Activated CD4-positive, alpha-beta T cell treated with anti-CD3 and anti-CD28 coated beads, Interleukin-2, amount 10 ng/mL, durations not matched to agents 7 days and 5 days (primary cell): Measurements from ENCODE around the gene TSC1. TPM values are rescaled to one million over a fixed set of nuclear protein-coding genes. Genes with fewer than 3 reads are reported as not detected.
"Not testable (repeated sequence)": the region's sequence is repeated elsewhere in the genome, so short reads cannot be mapped to it uniquely, and the experiment has no call there.

ENCODE experiments used
- CTCF ChIA-PET: fragments of 350-600 bp; sonication (Branson Sonifier 250); formaldehyde crosslinking; loops from one replicate; lab custom pipeline; 2021; ENCODE audit warnings: antibody characterized with exemption; lab: Charles Lee
- POLR2A ChIA-PET: fragments of 350-600 bp; sonication (Branson Sonifier 250); formaldehyde crosslinking; loops from one replicate; lab custom pipeline; 2021; ENCODE audit warnings: antibody characterized with exemption; lab: Charles Lee
- DNase-seq: peaks from one replicate; pipeline ENCODE4 v3.0.0-alpha.2; 2020
- H3K27ac Mint-ChIP-seq: one replicate; pipeline ENCODE4 v1.8.0; 2021; ENCODE audit warnings: mild to moderate bottlenecking, moderate library complexity, mixed read lengths
- H3K27me3 Mint-ChIP-seq: one replicate; pipeline ENCODE4 v1.8.0; 2021; ENCODE audit warnings: mixed read lengths
- H3K36me3 Mint-ChIP-seq: one replicate; pipeline ENCODE4 v1.8.0; 2021; ENCODE audit warnings: low read depth, mixed read lengths
- H3K4me1 Mint-ChIP-seq: one replicate; pipeline ENCODE4 v1.8.0; 2021; ENCODE audit warnings: mixed read lengths
- H3K4me3 Mint-ChIP-seq: one replicate; pipeline ENCODE4 v1.8.0; 2021; ENCODE audit warnings: mild to moderate bottlenecking, moderate library complexity, mixed read lengths
- H3K9me3 Mint-ChIP-seq: one replicate; pipeline ENCODE4 v1.8.0; 2021; ENCODE audit warnings: mixed read lengths
- total RNA-seq, 2 experiments: library from RNA; stranded (reverse); gene quantifications; one replicate each; pipeline ENCODE4 v1.2.3, GENCODE V29; 2021

The TSC1 gene
- total RNA-seq, result 10 to 100 TPM; 36.8 to 37.6 TPM

DNA sequence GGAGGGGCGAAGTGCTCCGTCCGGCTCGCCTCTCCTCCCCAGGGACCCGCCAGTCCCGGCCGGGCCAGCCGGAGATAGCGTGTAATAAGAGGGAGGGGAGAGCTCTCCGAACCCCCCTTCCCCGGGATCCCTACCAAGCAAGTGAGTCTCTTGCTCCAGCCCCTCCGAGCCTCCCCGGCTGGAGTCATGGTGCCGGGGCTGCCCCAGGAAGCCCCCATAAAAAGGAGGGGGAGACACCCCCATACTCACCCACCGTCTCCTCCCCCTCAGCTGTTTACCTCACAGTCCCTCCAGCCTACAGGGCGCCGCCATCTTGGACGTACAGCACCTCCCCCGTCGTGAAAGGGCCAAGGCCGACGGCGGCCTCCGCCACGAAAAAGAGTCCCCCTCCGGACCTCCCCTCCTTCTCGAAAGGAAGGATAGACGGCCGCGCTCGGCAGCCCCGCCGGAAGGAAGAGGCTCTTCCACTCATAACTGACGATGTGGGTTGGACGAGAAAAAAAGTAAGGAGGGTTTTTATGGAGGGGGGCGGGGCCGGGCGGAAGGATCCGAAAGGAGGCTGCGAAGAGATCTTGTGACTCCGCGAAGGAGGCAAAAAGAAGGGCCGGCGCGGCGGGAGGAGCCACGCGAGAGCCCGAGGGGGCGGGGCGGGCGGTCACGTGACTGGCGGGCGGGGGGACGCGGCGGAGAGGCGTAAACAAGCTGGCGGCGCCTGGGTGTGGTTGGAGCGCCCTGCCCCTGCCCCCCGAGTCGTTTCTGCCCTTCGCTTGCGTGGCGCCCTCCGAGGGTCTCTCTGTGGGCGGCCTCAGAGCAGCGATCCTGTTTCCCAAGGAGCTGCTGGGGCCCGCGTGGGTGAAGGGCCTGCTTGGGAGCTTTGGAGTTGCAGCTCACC lies at the start of gene TSC1:
Gene TSC1 (minus strand): TSS at position 323 of the 892 bp plus-strand sequence. CDS start 15,744 bp downstream, outside the sequence.
- Mint-ChIP-seq H3K27ac (peak within 1 kb of the TSS; percentile 99), H3K4me3 (peak within 1 kb of the TSS; percentile 85), H3K27me3 (no peaks in the 10 kb centered on the region), H3K9me3 (no peaks in the 10 kb centered on the region), H3K36me3 (no peaks in the 10 kb centered on the region), H3K4me1 (peaks cover 33% of the 10 kb centered on the region)
- DNase-seq, result peak; percentile 96
- CTCF ChIA-PET, result interaction anchor here (0.6 to 1.5 kb wide), 2 partner anchors 10 to 172 kb away, joined by 3 read pairs; no protein-coding TSS in a partner anchor
- POLR2A ChIA-PET, result interaction anchor here (0.7 kb wide), 1 partner anchor 49 kb away, joined by 3 read pairs; no protein-coding TSS in a partner anchor

DNA sequence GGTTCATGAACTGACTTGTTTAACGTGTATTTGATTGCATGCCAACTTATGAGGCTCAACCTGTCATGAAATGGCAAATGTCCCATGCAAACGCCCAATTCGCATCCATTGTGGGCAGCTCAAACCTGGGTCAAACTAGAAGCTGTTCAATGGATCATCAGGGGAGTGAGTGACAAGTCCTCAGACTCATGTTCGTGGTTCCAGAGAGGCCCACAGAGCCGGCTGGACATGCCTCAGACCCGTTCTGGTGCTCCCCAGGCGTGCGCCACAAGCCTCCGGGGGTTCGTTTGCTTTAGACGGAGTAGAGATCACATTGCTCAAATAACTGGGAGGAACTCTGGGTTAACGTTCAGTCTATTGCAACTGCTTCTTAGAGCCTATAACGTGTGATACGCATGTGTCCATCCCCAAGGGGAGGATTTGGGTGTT lies 49.1 kb upstream of the TSC1 start:
- POLR2A ChIA-PET, result no interaction called here
- peaks cover 2% of the 10 kb centered on the region for H3K9me3 Mint-ChIP-seq
- peaks cover 9% of the 10 kb centered on the region for H3K4me1 Mint-ChIP-seq

DNA sequence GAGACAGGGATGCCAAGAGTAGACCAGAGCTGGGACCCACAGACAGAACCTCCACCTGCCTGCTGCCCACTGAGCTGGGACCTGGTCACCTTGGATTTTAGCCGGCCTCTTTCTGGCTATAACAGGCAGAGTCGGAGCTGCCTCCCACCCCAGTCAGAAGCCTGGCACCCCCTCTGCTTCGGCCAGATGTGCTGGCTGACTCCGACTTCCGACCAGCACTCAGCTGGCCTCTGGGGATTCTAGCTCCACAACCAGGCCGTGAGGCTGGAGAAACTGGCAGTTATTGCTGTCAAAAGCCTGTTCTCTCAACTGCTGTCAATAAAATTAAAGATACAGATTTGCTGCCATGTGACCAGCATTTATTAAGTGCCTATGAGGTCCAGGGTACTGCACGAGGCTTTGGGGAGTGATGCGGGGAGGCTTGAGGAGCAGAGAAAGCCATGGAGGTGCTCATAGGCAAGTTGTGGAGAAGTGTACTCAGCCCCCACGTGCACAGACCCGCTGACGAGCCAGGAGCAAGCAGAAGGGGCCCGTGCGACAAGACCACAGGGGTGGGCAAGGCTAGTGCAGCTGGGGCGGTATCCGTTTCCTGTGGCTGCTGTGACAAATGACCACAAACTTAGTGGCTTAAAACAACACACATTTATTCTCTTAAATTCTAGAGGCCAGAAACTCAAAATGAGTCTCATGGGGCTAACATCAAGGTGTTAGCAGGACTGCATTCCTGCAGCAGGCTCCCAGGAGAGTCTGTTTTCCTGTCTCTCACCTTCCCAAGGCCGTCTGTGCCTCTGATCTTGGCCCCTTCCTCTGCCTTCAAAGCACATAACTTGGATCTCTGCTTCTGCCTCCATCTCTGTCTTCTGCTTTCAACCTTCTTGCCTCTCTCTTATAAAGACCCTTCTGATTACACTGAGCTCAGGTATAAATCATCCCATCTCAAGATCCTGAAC lies 47.2 kb upstream of the TSC1 start:
- ChIA-PET CTCF (interaction anchor here (1.1 to 1.8 kb wide), 2 partner anchors 10 to 31 kb away, joined by 3 to 6 read pairs; no protein-coding TSS in a partner anchor), POLR2A (interaction anchor here (0.8 kb wide), 1 partner anchor 26 kb away, joined by 3 read pairs; no protein-coding TSS in a partner anchor)
- no peak for DNase-seq
- Mint-ChIP-seq H3K27me3 (peaks cover 13% of the 10 kb centered on the region), H3K4me1 (peaks cover 9% of the 10 kb centered on the region), H3K36me3 (no peaks in the 10 kb centered on the region), H3K9me3 (peaks cover 2% of the 10 kb centered on the region), H3K27ac (no peak overlapping the region), H3K4me3 (no peak overlapping the region)

More for the DNA sequence above, 49.1 kb upstream of the TSC1 start:
- Mint-ChIP-seq H3K27ac (no peak overlapping the region), H3K27me3 (peaks cover 13% of the 10 kb centered on the region), H3K4me3 (no peak overlapping the region), H3K36me3 (no peaks in the 10 kb centered on the region)
- DNase-seq, result no peak
- CTCF ChIA-PET, result interaction anchor here (0.8 kb wide), 1 partner anchor 15 kb away, joined by 3 read pairs; the partner anchor contains the start of gene GFI1B

DNA sequence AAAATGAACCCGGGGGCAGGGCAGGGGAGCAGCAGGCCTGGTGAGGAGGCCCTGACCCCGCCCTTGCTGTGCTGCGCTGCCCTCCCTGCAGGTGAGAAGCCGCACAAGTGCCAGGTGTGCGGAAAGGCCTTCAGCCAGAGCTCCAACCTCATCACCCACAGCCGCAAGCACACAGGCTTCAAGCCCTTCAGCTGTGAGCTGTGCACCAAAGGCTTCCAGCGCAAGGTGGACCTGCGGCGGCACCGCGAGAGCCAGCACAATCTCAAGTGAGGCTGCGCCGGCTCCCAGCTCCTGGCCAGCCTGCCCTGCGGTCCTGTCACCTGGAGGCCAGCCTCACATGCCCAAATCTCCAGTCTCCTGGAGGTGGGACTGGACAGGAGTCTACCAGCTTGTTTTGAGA lies 46.4 kb upstream of the TSC1 start:
- Mint-ChIP-seq H3K27ac (no peak overlapping the region), H3K27me3 (peaks cover 16% of the 10 kb centered on the region), H3K9me3 (peaks cover 2% of the 10 kb centered on the region), H3K36me3 (no peaks in the 10 kb centered on the region), H3K4me1 (peaks cover 9% of the 10 kb centered on the region), H3K4me3 (no peak overlapping the region)
- no peak for DNase-seq
- CTCF ChIA-PET, result interaction anchor here (1.8 kb wide), 1 partner anchor 31 kb away, joined by 6 read pairs; no protein-coding TSS in a partner anchor
- POLR2A ChIA-PET, result no interaction called here

DNA sequence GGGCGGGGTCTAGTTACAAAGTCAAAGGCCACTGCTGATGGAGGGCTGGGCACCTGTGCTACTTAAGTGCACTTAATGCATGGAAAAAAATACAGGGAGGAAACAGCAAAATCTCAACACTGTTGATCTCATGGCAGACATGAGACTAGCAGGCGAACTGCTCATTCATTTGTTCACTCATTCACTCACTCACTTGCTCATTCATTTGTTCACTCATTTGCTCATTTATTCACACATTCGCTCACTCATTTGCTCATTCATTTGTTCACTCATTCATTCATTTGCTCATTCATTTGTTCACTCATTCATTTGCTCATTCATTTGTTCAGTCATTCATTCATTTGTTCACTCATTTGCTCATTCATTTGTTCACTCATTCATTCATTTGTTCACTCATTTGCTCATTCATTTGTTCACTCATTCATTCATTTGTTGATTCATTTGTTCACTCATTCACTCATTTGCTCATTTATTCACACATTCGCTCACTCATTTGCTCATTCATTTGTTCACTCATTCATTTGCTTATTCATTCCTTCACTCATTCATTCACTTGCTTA lies 45.7 kb upstream of the TSC1 start:
- DNase-seq, POLR2A ChIA-PET, H3K9me3 Mint-ChIP-seq, H3K4me3 Mint-ChIP-seq, H3K4me1 Mint-ChIP-seq, H3K36me3 Mint-ChIP-seq, H3K27ac Mint-ChIP-seq: not testable (repeated sequence)
- CTCF ChIA-PET, result interaction anchor here (1.8 kb wide), 1 partner anchor 32 kb away, joined by 6 read pairs; no protein-coding TSS in a partner anchor
- peaks cover 16% of the 10 kb centered on the region for H3K27me3 Mint-ChIP-seq

DNA sequence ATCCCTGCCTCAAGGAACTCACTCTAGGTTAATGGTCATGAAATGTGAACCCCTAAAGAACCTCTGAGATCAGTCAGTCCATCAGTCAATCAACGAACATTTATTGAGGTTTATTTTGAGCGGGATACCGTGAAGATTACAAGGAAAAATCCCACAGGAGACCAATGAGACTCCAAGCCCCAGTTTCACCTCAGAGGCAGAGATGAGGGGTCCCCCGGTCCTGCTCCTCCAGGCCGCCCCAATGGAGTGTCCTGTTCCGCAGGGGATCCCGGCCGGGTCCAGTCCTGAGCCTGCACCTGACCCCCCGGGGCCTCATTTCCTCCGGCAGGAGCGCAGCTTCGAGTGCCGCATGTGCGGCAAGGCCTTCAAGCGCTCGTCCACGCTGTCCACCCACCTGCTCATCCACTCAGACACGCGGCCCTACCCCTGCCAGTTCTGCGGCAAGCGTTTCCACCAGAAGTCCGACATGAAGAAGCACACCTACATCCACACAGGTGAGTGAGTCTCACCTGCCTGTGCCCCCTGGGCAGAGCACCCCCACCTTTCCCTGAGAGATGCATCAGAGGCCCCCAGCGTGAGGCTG lies 45.1 kb upstream of the TSC1 start:
- no peaks in the 10 kb centered on the region for H3K36me3 Mint-ChIP-seq
- no peak overlapping the region for H3K4me3 Mint-ChIP-seq
- peaks cover 2% of the 10 kb centered on the region for H3K9me3 Mint-ChIP-seq
- POLR2A ChIA-PET, result no interaction called here
- H3K27me3 Mint-ChIP-seq, result peaks cover 14% of the 10 kb centered on the region
- CTCF ChIA-PET, result no interaction called here
- peaks cover 8% of the 10 kb centered on the region for H3K4me1 Mint-ChIP-seq
- no peak overlapping the region for H3K27ac Mint-ChIP-seq
- DNase-seq, result no peak

DNA sequence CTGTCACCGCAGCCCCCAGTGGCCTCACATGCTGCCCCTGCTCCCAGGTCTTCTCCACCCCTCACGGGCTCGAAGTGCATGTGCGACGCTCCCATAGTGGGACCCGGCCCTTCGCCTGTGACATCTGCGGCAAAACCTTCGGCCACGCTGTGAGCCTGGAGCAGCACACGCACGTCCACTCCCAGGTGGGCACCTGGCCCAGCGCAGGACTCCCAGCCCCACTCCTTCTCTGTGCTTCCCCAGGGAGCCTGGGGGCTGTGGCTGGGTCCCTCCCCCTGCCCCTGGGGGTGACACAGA lies 44.5 kb upstream of the TSC1 start:
- ChIA-PET POLR2A (no interaction called here), CTCF (no interaction called here)
- Mint-ChIP-seq H3K4me3 (no peak overlapping the region), H3K9me3 (peaks cover 2% of the 10 kb centered on the region), H3K27me3 (peaks cover 15% of the 10 kb centered on the region), H3K36me3 (no peaks in the 10 kb centered on the region), H3K27ac (no peak overlapping the region), H3K4me1 (peaks cover 6% of the 10 kb centered on the region)
- no peak for DNase-seq

DNA sequence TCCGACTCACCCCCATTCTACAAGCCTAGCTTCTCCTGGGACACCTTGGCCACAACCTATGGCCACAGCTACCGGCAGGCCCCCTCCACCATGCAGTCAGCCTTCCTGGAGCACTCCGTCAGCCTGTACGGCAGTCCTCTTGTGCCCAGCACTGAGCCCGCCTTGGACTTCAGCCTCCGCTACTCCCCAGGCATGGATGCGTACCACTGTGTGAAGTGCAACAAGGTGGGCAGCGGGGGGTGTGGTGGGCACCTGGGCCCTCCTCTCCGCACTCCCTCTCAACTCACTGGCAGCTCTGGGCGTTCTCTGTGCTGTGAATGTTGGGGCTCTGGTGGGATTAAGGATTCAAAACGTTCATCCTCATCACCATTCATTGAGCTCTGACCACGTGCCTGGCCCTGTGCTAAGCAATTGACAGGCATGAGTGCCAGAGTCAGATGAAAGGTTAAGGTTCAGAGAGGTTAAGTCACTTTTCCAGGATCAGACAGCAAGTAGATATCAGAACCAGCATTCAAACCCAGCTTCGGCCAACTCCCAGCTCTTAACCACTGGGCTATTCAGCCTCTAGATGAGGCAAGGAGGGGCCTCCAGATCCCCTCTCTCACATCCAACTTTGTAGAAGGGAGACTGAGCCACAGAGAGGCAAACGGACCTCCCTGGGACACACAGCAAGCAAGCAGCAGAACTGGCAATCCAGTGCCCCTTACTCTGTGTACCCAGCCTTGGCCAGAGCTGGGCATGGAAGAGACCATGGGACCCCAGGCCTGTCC lies 44.0 kb upstream of the TSC1 start:
- no peak for DNase-seq
- Mint-ChIP-seq H3K9me3 (peaks cover 2% of the 10 kb centered on the region), H3K27me3 (peaks cover 17% of the 10 kb centered on the region), H3K27ac (no peak overlapping the region), H3K36me3 (no peaks in the 10 kb centered on the region), H3K4me1 (peaks cover 6% of the 10 kb centered on the region), H3K4me3 (no peak overlapping the region)
- POLR2A ChIA-PET, result no interaction called here
- CTCF ChIA-PET, result interaction anchor here (1.1 kb wide), 1 partner anchor 34 kb away, joined by 4 read pairs; no protein-coding TSS in a partner anchor

DNA sequence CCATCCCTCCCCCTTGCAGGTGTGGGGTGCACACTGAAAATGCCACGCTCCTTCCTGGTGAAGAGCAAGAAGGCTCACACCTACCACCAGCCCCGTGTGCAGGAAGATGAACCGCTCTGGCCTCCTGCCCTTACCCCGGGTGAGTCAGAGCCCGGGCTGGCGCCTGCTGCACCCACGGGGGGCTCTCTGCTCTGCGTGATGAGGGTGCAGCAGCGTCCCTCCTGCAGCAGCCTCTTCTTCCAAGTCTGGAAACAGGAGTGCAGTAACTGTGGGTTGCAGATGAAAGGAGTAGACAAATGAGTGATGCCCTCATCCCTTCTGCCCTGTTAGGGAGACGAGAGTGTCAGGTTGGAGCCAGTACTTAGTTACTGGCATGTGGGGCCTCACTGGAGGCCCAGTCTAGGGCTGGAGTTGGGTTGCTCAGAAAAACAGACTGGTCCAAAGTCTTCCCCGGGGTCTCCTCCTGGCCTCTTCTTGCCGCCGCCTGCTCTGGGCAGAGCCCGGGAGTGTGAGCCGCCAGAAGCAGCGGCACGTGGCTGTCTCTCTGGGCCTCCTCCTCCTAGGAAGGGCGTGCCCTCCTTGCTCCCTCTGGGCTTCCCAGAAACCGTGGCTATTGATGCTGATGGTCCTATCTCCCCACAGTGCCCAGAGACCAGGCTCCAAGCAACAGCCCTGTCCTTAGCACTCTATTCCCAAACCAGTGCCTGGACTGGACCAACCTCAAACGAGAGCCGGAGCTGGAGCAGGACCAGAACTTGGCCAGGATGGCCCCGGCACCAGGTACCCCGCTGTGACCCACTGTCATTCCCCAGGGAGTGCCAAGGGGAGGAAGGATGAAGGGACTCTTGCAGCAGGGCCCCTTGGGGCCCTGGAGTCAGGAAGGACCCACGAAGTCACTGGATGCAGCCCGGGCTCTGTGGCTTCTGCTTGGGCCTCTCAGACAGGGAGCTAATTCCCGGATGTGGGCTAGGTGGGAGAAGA lies 42.5 kb upstream of the TSC1 start:
- ChIA-PET CTCF (interaction anchor here (1.3 kb wide), 1 partner anchor 9 kb away, joined by 3 read pairs; the partner anchor contains the start of gene GFI1B), POLR2A (no interaction called here)
- DNase-seq, result no peak
- peaks cover 2% of the 10 kb centered on the region for H3K9me3 Mint-ChIP-seq
- no peaks in the 10 kb centered on the region for H3K36me3 Mint-ChIP-seq
- no peak overlapping the region for H3K27ac Mint-ChIP-seq
- H3K4me3 Mint-ChIP-seq, result no peak overlapping the region
- H3K4me1 Mint-ChIP-seq, result peaks cover 3% of the 10 kb centered on the region
- peaks cover 16% of the 10 kb centered on the region for H3K27me3 Mint-ChIP-seq

DNA sequence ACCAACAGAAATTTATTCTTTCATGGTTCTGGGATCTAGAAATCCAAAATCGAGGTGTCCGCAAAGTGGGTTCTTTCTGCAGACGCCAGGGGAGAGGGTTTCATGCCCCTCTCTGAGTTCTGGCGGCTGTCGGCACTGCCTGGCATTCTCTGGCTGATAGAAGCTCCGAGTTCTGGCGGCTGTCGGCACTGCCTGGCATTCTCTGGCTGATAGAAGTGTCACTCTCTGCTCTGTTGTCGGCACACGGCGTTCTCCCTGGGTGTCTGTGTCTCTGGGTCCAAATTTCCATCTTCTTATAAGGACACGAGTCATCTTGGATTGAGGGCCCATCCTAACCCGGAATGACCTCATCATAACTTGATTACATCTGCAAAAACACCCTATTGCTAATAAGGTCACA lies 41.7 kb upstream of the TSC1 start:
- Mint-ChIP-seq H3K9me3 (peaks cover 2% of the 10 kb centered on the region), H3K27me3 (peaks cover 24% of the 10 kb centered on the region), H3K36me3 (no peaks in the 10 kb centered on the region), H3K4me1 (no peaks in the 10 kb centered on the region), H3K27ac (no peak overlapping the region), H3K4me3 (no peak overlapping the region)
- POLR2A ChIA-PET, result no interaction called here
- DNase-seq, result no peak
- CTCF ChIA-PET, result interaction anchor here (0.9 to 1.3 kb wide), 2 partner anchors 8 to 36 kb away, joined by 3 read pairs; partner anchors contain the start of gene GFI1B
